ENCODE data around the gene GPATCH4. TPM values are rescaled to one million over a fixed set of nuclear protein-coding genes. Genes with fewer than 3 reads are reported as not detected.

The GPATCH4 gene
- total RNA-seq, 1 experiment from 2014 or later, result 39.4 TPM

- no peaks in the 10 kb centered on the region for H3K36me3 ChIP-seq (ENCODE audit: control insufficient read depth in 1 of 2, insufficient read depth in 2 of 2, low read length in 2 of 2)
- peaks cover 4 to 9% of the 10 kb centered on the region in 2 experiments for H3K4me1 ChIP-seq (ENCODE audit: control insufficient read depth in 1 of 2, insufficient read depth in 2 of 2, low read length in 2 of 2)
- DNase-seq (ENCODE audit: low read depth, low spot score), result no peak
- no peaks in the 10 kb centered on the region for H3K79me2 ChIP-seq (ENCODE audit: insufficient read depth, low read length)
- H4K20me1 ChIP-seq (ENCODE audit: insufficient read depth), result no peaks in the 10 kb centered on the region
- no peaks in the 10 kb centered on the region for H3K27me3 ChIP-seq (ENCODE audit: insufficient read depth, low read length)
- BruUV-seq (replicated peaks), result no TSS peak
- H3K27ac ChIP-seq (ENCODE audit: low read depth, low read length), result no peak within 1 kb of the TSS
- RAD21 ChIA-PET (ENCODE audit: low non-redundant PET in 1 of 2, low total read pairs in 2 of 2, uncharacterized antibody in 2 of 2, unreplicated experiment in 2 of 2), result no interaction called here
- POLR2A ChIA-PET, result interaction anchor here (1.2 kb wide), 1 partner anchor 13 kb away, joined by 4 read pairs; no protein-coding TSS in a partner anchor
- H3K9me2 ChIP-seq (ENCODE audit: insufficient read depth), result no peaks in the 10 kb centered on the region
- no peak within 1 kb of the TSS for H2AFZ ChIP-seq (ENCODE audit: low read depth, low read length, poor library complexity, severe bottlenecking)
- ATAC-seq, result no peak
- no peak within 1 kb of the TSS for H3K4me3 ChIP-seq (replicated peaks in 1 of 2; ENCODE audit: low read depth in 1 of 2, low read length in 2 of 2)
- H3K4me2 ChIP-seq (ENCODE audit: low read length), result no peak within 1 kb of the TSS
- TF ChIP-seq SIN3A (IDR thresholded peaks at IDR 0.05; ENCODE audit: low read depth) (no peak), CEBPB (IDR thresholded peaks at IDR 0.05; ENCODE audit: low read depth) (no peak)
- intact Hi-C loops (cut with micrococcal nuclease), result no loop called here
- CTCF ChIA-PET, result no interaction called here
- H3K9me3 ChIP-seq (ENCODE audit: control insufficient read depth in 1 of 2, insufficient read depth in 1 of 2, low read depth in 1 of 2, low read length in 2 of 2), result no peaks in the 10 kb centered on the region
- no peak within 1 kb of the TSS for H3K9ac ChIP-seq (ENCODE audit: low read length)
Observed at GRCh38 chr1:156579472-156579871, 21.8 kb downstream of the GPATCH4 start, which contains the start of gene TTC24. Gene TTC24, plus strand, starts transcription at chr1:156579723. Its CDS starts 1,642 bp downstream, at chr1:156581365.

GRCh38 chr1:156578055-156578454 is 23.2 kb downstream of the GPATCH4 start:
- Histone ChIP-seq H3K27ac (ENCODE audit: low read depth, low read length) (no peak overlapping the region), H3K4me2 (ENCODE audit: low read length) (no peak overlapping the region), H3K4me3 (replicated peaks in 1 of 2; ENCODE audit: low read depth in 1 of 2, low read length in 2 of 2) (no peak overlapping the region), H3K79me2 (ENCODE audit: insufficient read depth, low read length) (no peaks in the 10 kb centered on the region), H3K4me1 (ENCODE audit: control insufficient read depth in 1 of 2, insufficient read depth in 2 of 2, low read length in 2 of 2) (no peaks in the 10 kb centered on the region), H3K27me3 (ENCODE audit: insufficient read depth, low read length) (no peaks in the 10 kb centered on the region), H3K36me3 (ENCODE audit: control insufficient read depth in 1 of 2, insufficient read depth in 2 of 2, low read length in 2 of 2) (no peaks in the 10 kb centered on the region), H2AFZ (ENCODE audit: low read depth, low read length, poor library complexity, severe bottlenecking) (no peak overlapping the region), H3K9me2 (ENCODE audit: insufficient read depth) (no peaks in the 10 kb centered on the region), H3K9me3 (ENCODE audit: control insufficient read depth in 1 of 2, insufficient read depth in 1 of 2, low read depth in 1 of 2, low read length in 2 of 2) (no peaks in the 10 kb centered on the region), H4K20me1 (ENCODE audit: insufficient read depth) (no peaks in the 10 kb centered on the region), H3K9ac (ENCODE audit: low read length) (no peak overlapping the region)
- ChIA-PET POLR2A (no interaction called here), RAD21 (ENCODE audit: low non-redundant PET in 1 of 2, low total read pairs in 2 of 2, uncharacterized antibody in 2 of 2, unreplicated experiment in 2 of 2) (no interaction called here), CTCF (no interaction called here)
- intact Hi-C loops (cut with micrococcal nuclease), result no loop called here
- DNase-seq (ENCODE audit: low read depth, low spot score), result no peak
- no peak for TF ChIP-seq POLR2AphosphoS5 (IDR thresholded peaks at IDR 0.05; ENCODE audit: low read depth, low read length)
- TF ChIP-seq ZBTB33 (IDR thresholded peaks at IDR 0.05; ENCODE audit: extremely low read depth, insufficient replicate concordance, low read length), result no peak
- no peak for TF ChIP-seq REST (IDR thresholded peaks at IDR 0.05; ENCODE audit: low read depth)
- TF ChIP-seq FOSL1 (IDR thresholded peaks at IDR 0.05; ENCODE audit: low read depth), result no peak
- no peak for TF ChIP-seq CBX3 (IDR thresholded peaks at IDR 0.05; ENCODE audit: low read depth)
- TF ChIP-seq CTCF (IDR thresholded peaks at IDR 0.05 in 2 of 3, conservative IDR thresholded peaks at IDR 0.05 in 1 of 3; ENCODE audit: borderline replicate concordance in 1 of 3, insufficient read depth in 1 of 3, low read depth in 2 of 3, low read length in 2 of 3), result no peak
- TF ChIP-seq EGR1 (IDR thresholded peaks at IDR 0.05; ENCODE audit: low read depth), result no peak
- TF ChIP-seq ELF1 (IDR thresholded peaks at IDR 0.05; ENCODE audit: borderline replicate concordance, low read depth), result no peak
- no peak for TF ChIP-seq CEBPB (IDR thresholded peaks at IDR 0.05; ENCODE audit: low read depth)
- no peak for TF ChIP-seq EZH2phosphoT487 (IDR thresholded peaks at IDR 0.05; ENCODE audit: borderline replicate concordance)
- ATAC-seq, result no peak
- no TSS peak for BruUV-seq (replicated peaks)

Data from HCT116 (cell line).